Immature natural killer cell (primary cell): ENCODE measurements around the gene DST. TPM values are rescaled to one million over a fixed set of nuclear protein-coding genes. Genes with fewer than 3 reads are reported as not detected.

ENCODE experiments used
- DNase-seq, 3 donors: peaks; one replicate each; pipeline ENCODE4 v3.0.0; 2022; ENCODE audit warnings: mixed read lengths in 1 of 3
- H3K27ac Mint-ChIP-seq, 6 donors: one replicate each; pipeline ENCODE4 v1.8.0; 2020; ENCODE audit warnings: mixed read lengths in 6 of 6, mild to moderate bottlenecking in 5 of 6, inconsistent platforms in 4 of 6, moderate library complexity in 3 of 6
- H3K27me3 Mint-ChIP-seq, 3 donors: one replicate each; pipeline ENCODE4 v1.8.0; 2020 to 2021; ENCODE audit warnings: low read depth in 3 of 3, mild to moderate bottlenecking in 3 of 3, mixed read lengths in 3 of 3, moderate library complexity in 3 of 3, inconsistent platforms in 1 of 3
- H3K36me3 Mint-ChIP-seq, 3 donors: one replicate each; pipeline ENCODE4 v1.8.0; 2020; ENCODE audit warnings: mixed read lengths in 3 of 3, inconsistent platforms in 2 of 3, mild to moderate bottlenecking in 2 of 3
- H3K4me1 Mint-ChIP-seq, 2 donors: one replicate each; pipeline ENCODE4 v1.8.0; 2020; ENCODE audit warnings: inconsistent platforms in 2 of 2, mild to moderate bottlenecking in 2 of 2, mixed read lengths in 2 of 2, moderate library complexity in 1 of 2
- H3K4me3 Mint-ChIP-seq, 5 donors: one replicate each; pipeline ENCODE4 v1.8.0; 2020; ENCODE audit warnings: mild to moderate bottlenecking in 5 of 5, mixed read lengths in 5 of 5, inconsistent platforms in 3 of 5, moderate library complexity in 3 of 5
- H3K9me3 Mint-ChIP-seq, 6 donors: one replicate each; pipeline ENCODE4 v1.8.0; 2020; ENCODE audit warnings: mild to moderate bottlenecking in 6 of 6, mixed read lengths in 6 of 6, inconsistent platforms in 4 of 6, moderate library complexity in 3 of 6
- polyA plus RNA-seq, 3 donors: library from polyadenylated mRNA; unstranded; fragments of 300-500 nt; fragmentation: Illumina TruSeq; gene quantifications; one replicate each; pipeline ENCODE4 v1.2.3, GENCODE V29; 2021

DST gene
- polyA plus RNA-seq, 3 donors from 2014 or later, result 0.13 to 4.6 (median 0.99) TPM

- no peak overlapping the region for H3K27ac Mint-ChIP-seq
- no peaks in the 10 kb centered on the region for H3K4me1 Mint-ChIP-seq
- no peak for DNase-seq
- peaks cover under 1 to 15% (median 11%) of the 10 kb centered on the region in 3 donors for H3K36me3 Mint-ChIP-seq
- no peaks in the 10 kb centered on the region for H3K27me3 Mint-ChIP-seq
- H3K4me3 Mint-ChIP-seq, result no peak overlapping the region
- H3K9me3 Mint-ChIP-seq, result peaks cover 0 to 4% (median 0%) of the 10 kb centered on the region in 6 donors
Measured at GRCh38 chr6:56489559-56489958, 153.1 kb downstream of the DST start.

DNA sequence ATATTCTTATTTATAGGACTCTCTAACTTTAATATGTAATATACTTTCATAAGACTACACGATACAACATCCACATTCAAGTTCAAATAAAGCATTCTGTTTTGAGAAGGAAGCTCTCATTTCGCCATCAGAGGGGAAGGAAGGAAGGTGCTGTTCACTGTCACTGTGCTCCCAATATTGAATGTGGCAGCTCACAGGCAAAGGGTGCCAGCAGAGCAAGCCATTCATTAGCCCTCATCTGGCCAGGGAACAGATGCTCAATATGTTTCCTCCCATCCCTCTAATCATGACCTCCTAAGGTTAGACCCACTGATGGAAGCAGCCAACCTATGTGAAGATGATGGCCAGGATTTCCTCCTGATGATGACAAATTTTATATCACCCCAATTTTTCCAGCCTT is 154.4 kb downstream of the DST start:
- Mint-ChIP-seq H3K27ac (no peak overlapping the region), H3K27me3 (no peaks in the 10 kb centered on the region), H3K4me1 (no peaks in the 10 kb centered on the region), H3K36me3 (peaks cover 2 to 16% (median 11%) of the 10 kb centered on the region in 3 donors), H3K9me3 (peaks cover 0 to 4% (median 0%) of the 10 kb centered on the region in 6 donors), H3K4me3 (no peak overlapping the region)
- no peak for DNase-seq

GRCh38 chr6:56486681-56487080 is 156.0 kb downstream of the DST start:
- DNase-seq, result no peak
- Mint-ChIP-seq H3K9me3 (peaks cover 0 to 3% (median 0%) of the 10 kb centered on the region in 6 donors), H3K4me1 (no peaks in the 10 kb centered on the region), H3K36me3 (peaks cover 2 to 17% (median 13%) of the 10 kb centered on the region in 3 donors), H3K27ac (no peak overlapping the region), H3K27me3 (no peaks in the 10 kb centered on the region), H3K4me3 (no peak overlapping the region)

GRCh38 chr6:56484669-56485068 is 158.0 kb downstream of the DST start:
- H3K9me3 Mint-ChIP-seq, result peaks cover 0 to 3% (median 0%) of the 10 kb centered on the region in 6 donors
- H3K27ac Mint-ChIP-seq, result no peak overlapping the region
- peaks cover 2 to 17% (median 7%) of the 10 kb centered on the region in 3 donors for H3K36me3 Mint-ChIP-seq
- H3K4me3 Mint-ChIP-seq, result no peak overlapping the region
- H3K4me1 Mint-ChIP-seq, result no peaks in the 10 kb centered on the region
- DNase-seq, result no peak
- no peaks in the 10 kb centered on the region for H3K27me3 Mint-ChIP-seq

- Mint-ChIP-seq H3K27me3 (no peaks in the 10 kb centered on the region), H3K36me3 (peaks cover 2 to 22% (median 7%) of the 10 kb centered on the region in 3 donors), H3K4me1 (no peaks in the 10 kb centered on the region), H3K4me3 (no peak overlapping the region), H3K9me3 (peaks cover 0 to 5% (median 0%) of the 10 kb centered on the region in 6 donors), H3K27ac (no peak overlapping the region)
- no peak for DNase-seq
Measured at GRCh38 chr6:56483929-56484328, 158.8 kb downstream of the DST start.

DNA sequence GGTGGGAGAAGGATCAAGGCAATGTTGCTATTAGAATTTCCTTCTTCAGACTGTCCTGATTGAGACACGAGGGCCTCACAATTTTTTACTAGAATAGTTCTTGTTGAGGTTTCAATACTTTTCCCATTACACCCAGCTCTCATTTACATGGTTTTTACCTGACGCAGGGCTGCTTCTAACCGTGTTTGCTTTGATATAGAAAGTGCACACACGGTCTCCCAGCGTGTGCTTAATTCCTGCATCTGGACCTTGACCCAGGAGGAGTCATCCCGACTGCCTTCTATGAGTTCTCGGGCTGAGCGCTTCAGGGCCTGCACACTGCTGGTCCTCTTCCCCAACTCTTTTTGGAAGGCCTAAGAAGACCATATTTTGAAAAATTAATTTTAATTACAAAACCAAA is 160.2 kb downstream of the DST start:
- H3K4me1 Mint-ChIP-seq, result no peaks in the 10 kb centered on the region
- H3K27ac Mint-ChIP-seq, result no peak overlapping the region
- no peaks in the 10 kb centered on the region for H3K27me3 Mint-ChIP-seq
- H3K4me3 Mint-ChIP-seq, result no peak overlapping the region
- DNase-seq, result no peak
- H3K9me3 Mint-ChIP-seq, result peaks cover 0 to 5% (median 0%) of the 10 kb centered on the region in 6 donors
- H3K36me3 Mint-ChIP-seq, result peaks cover 2 to 27% (median 6%) of the 10 kb centered on the region in 3 donors

GRCh38 chr6:56481957-56482356 is 160.7 kb downstream of the DST start:
- no peak overlapping the region for H3K27ac Mint-ChIP-seq
- H3K4me3 Mint-ChIP-seq, result no peak overlapping the region
- DNase-seq, result no peak
- no peaks in the 10 kb centered on the region for H3K4me1 Mint-ChIP-seq
- peaks cover 0 to 5% (median 0%) of the 10 kb centered on the region in 6 donors for H3K9me3 Mint-ChIP-seq
- no peaks in the 10 kb centered on the region for H3K27me3 Mint-ChIP-seq
- H3K36me3 Mint-ChIP-seq, result peaks cover 2 to 24% (median 4%) of the 10 kb centered on the region in 3 donors

- H3K27ac Mint-ChIP-seq, result no peak overlapping the region
- H3K36me3 Mint-ChIP-seq, result peaks cover 3 to 22% (median 5%) of the 10 kb centered on the region in 3 donors
- no peak for DNase-seq
- no peaks in the 10 kb centered on the region for H3K4me1 Mint-ChIP-seq
- H3K4me3 Mint-ChIP-seq, result no peak overlapping the region
- peaks cover 0 to 4% (median 0%) of the 10 kb centered on the region in 6 donors for H3K9me3 Mint-ChIP-seq
- H3K27me3 Mint-ChIP-seq, result no peaks in the 10 kb centered on the region
Measured at GRCh38 chr6:56480654-56481337, 161.9 kb downstream of the DST start.

DNA sequence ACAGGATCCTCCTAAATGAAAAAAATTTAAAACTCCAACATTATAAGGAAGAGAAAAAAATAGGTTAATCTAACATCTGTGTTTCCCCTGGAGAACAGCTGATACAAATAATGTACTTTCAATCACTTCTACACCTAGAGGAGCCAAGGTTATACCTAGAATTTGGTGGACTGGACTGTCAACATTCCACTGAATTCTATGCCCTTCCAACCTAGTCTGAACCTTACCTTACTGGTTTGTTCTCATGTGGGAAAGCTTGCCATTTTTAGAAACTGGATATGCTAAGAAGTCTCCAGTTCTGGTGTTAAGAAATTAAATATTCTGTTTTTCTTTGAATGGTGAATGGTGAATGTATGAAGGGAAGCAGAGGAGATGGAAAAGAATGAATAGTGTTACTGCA is 162.4 kb downstream of the DST start:
- peaks cover 6 to 26% (median 8%) of the 10 kb centered on the region in 3 donors for H3K36me3 Mint-ChIP-seq
- DNase-seq, result no peak
- H3K9me3 Mint-ChIP-seq, result peaks cover 0 to 4% (median 0%) of the 10 kb centered on the region in 6 donors
- H3K4me1 Mint-ChIP-seq, result no peaks in the 10 kb centered on the region
- H3K27me3 Mint-ChIP-seq, result peaks cover 0 to 2% (median 1%) of the 10 kb centered on the region in 3 donors
- no peak overlapping the region for H3K27ac Mint-ChIP-seq
- no peak overlapping the region for H3K4me3 Mint-ChIP-seq

DNA sequence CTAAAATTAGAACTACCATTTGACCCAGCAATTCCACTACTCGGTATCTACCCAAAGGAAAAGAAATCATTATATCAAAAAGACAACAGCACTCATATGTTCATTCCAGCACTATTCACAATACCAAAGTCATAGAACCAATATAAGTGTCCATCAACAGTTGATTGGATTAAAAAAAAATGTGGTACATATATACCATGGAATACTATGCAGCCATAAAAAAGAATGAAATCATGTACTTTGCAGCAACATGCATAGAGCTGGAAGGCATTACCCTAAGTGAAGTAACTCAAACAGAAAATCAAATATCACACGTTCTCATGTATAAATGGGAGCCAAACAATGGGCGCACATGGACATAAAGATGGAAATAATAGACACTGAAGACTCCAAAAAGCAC is 163.3 kb downstream of the DST start:
- no peaks in the 10 kb centered on the region for H3K4me1 Mint-ChIP-seq
- no peak overlapping the region for H3K4me3 Mint-ChIP-seq
- no peak for DNase-seq
- H3K27me3 Mint-ChIP-seq, result peaks cover 0 to 2% (median 1%) of the 10 kb centered on the region in 3 donors
- peaks cover 4 to 23% (median 8%) of the 10 kb centered on the region in 3 donors for H3K36me3 Mint-ChIP-seq
- H3K9me3 Mint-ChIP-seq, result peaks cover 0 to 4% (median 0%) of the 10 kb centered on the region in 6 donors
- no peak overlapping the region for H3K27ac Mint-ChIP-seq

DNA sequence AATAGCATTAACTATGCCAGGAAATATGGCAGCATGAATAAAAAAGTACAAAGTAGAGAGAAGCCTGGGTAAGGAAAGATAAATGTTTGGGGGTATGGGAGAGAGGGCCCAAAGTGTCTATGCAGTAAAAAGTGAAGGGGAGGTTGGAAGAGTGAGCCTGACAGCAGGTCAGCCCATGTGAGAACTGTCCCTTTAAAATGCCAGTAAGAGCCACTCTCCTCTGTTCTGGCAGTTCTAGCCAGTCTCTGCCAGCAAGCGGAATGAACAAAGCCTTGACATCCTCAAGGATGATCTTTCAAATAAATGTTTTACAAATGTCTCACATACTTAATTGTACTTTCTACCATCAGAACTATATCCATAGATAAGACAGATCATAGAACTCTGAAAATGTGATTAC is 164.5 kb downstream of the DST start:
- peaks cover 4 to 26% (median 8%) of the 10 kb centered on the region in 3 donors for H3K36me3 Mint-ChIP-seq
- peaks cover 0 to 4% (median 0%) of the 10 kb centered on the region in 6 donors for H3K9me3 Mint-ChIP-seq
- H3K27me3 Mint-ChIP-seq, result peaks cover 0 to 2% (median 1%) of the 10 kb centered on the region in 3 donors
- H3K4me3 Mint-ChIP-seq, result no peak overlapping the region
- H3K27ac Mint-ChIP-seq, result no peak overlapping the region
- DNase-seq, result no peak
- H3K4me1 Mint-ChIP-seq, result no peaks in the 10 kb centered on the region

DNA sequence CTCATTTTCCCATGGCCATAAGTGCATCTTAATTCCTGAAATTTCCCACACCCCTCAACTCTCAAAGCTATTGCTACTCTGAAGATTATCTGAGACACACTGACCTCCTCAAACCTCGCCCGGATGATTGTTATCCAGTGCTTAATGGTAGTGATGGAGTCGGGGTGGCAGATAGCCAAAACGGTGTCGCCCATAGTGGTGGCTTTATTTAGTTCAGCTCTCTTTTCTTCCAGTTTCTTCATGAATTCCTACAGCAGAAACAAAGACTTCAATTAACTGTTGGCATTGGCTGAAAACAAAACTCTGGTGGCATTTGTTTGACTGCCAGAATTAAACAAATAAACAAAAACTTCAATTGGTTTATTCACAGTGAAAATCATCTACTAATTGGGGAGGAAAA is 165.4 kb downstream of the DST start:
- H3K27me3 Mint-ChIP-seq, result peaks cover 0 to 2% (median 1%) of the 10 kb centered on the region in 3 donors
- peaks cover 4 to 30% (median 4%) of the 10 kb centered on the region in 3 donors for H3K36me3 Mint-ChIP-seq
- H3K4me1 Mint-ChIP-seq, result no peaks in the 10 kb centered on the region
- no peak overlapping the region for H3K4me3 Mint-ChIP-seq
- no peak for DNase-seq
- H3K27ac Mint-ChIP-seq, result no peak overlapping the region
- peaks cover 0 to 4% (median 0%) of the 10 kb centered on the region in 6 donors for H3K9me3 Mint-ChIP-seq

DNA sequence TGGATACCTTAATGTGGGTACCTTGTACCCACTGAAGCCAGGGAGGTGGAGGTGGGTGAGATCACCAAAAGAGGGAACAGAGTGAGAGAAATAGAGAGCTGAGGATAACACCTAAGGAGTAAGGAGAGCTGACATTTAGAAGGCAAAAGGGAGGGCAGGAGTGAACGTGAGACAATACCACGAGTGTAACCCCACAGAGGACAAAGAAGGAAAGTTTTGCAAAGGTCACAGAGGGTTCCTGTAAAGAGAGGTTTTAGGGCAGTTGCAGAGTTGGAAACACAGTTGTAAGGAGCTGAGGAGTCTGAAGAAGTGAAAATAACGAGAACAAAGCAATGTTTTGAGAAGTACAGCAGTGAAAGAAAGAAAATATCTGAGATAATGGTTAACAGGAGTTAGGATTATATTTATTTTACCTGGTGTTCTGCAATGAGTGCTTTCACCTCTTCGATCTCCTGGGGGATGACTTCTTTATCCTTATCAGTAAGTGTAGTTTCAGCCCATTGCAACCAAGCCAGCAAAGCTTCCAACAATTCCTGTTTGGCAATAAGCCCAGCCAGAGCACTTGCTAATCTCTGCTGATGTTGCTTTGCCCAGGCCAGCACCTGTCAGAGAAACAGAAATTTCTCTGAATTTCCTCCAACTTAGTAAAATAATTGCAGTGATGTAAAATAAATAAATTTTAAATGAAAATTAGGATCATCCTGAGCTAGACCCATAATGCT is 166.8 kb downstream of the DST start:
- Mint-ChIP-seq H3K4me1 (no peaks in the 10 kb centered on the region), H3K27me3 (peaks cover 0 to 2% (median 1%) of the 10 kb centered on the region in 3 donors), H3K36me3 (peaks cover 4 to 32% (median 4%) of the 10 kb centered on the region in 3 donors), H3K4me3 (no peak overlapping the region), H3K27ac (no peak overlapping the region), H3K9me3 (peaks cover 0 to 4% (median 0%) of the 10 kb centered on the region in 6 donors)
- no peak for DNase-seq

DNA sequence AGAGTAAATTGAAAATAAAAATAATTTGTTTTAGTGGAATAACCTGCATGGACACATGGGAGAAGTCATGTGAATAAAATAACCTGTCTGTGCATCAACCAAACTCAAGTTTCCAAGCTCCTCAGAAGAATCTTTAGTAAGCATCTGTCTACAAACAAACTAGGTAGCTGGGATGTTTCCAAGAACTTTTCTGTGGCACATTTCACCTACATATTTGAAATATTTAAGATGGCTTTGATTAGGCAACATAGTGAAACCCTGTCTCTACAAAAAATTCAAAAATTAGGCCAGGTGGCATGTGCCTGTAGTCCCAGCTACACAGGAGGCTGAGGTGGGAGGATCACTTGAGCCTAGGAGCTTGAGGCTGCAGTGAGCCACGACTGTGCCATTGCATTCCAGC is 168.2 kb downstream of the DST start:
- H3K27me3 Mint-ChIP-seq, result peaks cover 0 to 2% (median 1%) of the 10 kb centered on the region in 3 donors
- H3K36me3 Mint-ChIP-seq, result peaks cover 4 to 28% (median 4%) of the 10 kb centered on the region in 3 donors
- peaks cover 0 to 4% (median 0%) of the 10 kb centered on the region in 6 donors for H3K9me3 Mint-ChIP-seq
- DNase-seq, result no peak
- H3K4me1 Mint-ChIP-seq, result no peaks in the 10 kb centered on the region
- H3K27ac Mint-ChIP-seq, result no peak overlapping the region
- no peak overlapping the region for H3K4me3 Mint-ChIP-seq
